GM18951 (cell line): ENCODE data around the gene TMEM181.
"Not testable (repeated sequence)": the region's sequence is repeated elsewhere in the genome, so short reads cannot be mapped to it uniquely, and the experiment has no call there.

Experiments
- POLR2A ChIP-seq: IDR thresholded peaks from 4 replicates; pipeline ENCODE4 v1.6.1; 2011; ENCODE audit warnings: mild to moderate bottlenecking; ENCODE audit not compliant: insufficient read length, insufficient read depth; ENCODE audit errors: extremely low read depth
- in situ Hi-C: fragments of 300-500 bp; cut with MboI; formaldehyde crosslinking; loops from one replicate; pipeline ENCODE4 v1.12.0; 2022; ENCODE audit warnings: low sequenced_read_pairs, mixed read lengths, inconsistent platforms; ENCODE audit not compliant: unreplicated experiment

Gene TMEM181

DNA sequence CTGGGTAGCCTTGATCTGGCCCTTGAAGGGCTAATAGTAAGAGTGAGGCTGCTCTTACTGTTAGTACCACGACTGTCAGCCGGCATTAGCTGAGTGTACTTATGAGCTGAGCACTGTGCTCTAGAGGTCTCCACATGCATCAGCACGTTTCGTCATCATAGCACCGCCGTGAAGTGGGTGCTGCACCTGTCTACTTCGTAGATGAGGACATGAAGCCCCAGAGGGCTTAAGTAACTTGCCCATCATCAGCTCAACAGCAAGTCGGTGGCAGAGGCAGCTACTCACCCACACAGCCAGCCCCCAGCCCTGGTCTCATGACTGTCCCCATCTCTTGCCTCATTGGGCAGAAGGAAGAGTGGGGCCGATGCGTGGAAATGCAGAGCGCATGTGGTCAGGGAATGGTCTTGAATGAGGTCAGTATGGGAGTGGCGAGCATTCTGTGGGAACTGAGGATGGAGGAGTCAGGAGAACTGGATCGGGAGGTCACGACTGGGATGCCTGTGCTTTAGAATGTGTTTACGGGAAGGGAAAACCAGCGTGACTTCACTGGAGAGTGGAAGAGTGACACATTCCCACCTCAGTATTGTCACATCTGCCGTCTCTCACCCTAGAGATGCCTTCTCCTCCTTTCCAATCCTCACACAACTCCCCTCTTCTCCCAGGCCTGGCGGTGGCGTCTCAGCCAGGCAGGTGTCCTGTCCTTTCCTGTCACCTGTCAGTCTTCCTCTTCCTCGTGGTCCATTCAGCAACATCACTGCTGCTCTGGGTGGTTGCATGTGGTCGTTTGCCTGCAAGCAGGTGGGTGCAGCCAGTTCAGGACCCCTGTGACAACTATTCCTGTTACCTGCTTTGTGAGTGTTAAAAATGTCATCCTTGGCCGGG, 95.9 kb downstream of the TMEM181 start:
- in situ Hi-C loops = no loop called here

DNA sequence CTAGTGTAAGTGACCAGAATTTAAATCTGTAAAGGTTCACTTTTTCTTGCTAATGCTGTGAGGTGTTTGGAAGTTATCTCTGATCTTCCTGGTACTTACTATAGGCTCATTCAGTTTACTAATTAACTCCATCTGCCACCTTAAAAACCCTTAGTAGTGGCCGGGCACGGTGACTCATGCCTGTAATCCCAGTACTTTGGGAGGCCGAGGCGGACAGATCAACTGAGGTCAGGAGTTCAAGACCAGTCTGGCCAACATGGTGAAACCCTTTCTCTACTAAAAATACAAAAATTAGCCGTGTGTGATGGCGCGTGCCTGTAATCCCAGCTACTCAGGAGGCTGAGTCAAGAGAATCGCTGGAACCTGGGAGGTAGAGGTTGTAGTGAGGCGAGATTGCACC, 97.1 kb downstream of the TMEM181 start:
- in situ Hi-C loops = not testable (repeated sequence)

More for the DNA sequence above, 95.9 kb downstream of the TMEM181 start:
- no peak for TF ChIP-seq POLR2A

DNA sequence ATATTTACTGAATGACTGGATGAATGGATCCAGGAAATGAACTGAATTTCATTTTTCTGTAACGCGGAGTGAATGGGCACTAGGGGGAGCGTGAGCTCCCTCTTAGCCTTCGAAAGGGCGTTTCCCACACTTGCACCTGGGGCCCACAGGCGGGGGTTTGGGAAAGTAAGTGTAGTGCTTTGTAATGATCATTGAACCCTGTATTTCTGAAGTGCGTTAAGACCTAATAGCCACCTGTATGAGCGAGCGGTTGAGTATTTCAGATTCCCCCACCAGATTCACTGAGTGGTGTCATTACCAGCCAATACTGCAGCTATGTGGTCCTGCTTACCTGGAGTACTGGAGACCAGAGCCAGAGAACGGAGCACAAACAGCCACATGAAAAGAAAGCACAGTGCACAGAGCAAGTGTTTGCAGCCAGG, 100.5 kb downstream of the TMEM181 start:
- in situ Hi-C loops = no loop called here

DNA sequence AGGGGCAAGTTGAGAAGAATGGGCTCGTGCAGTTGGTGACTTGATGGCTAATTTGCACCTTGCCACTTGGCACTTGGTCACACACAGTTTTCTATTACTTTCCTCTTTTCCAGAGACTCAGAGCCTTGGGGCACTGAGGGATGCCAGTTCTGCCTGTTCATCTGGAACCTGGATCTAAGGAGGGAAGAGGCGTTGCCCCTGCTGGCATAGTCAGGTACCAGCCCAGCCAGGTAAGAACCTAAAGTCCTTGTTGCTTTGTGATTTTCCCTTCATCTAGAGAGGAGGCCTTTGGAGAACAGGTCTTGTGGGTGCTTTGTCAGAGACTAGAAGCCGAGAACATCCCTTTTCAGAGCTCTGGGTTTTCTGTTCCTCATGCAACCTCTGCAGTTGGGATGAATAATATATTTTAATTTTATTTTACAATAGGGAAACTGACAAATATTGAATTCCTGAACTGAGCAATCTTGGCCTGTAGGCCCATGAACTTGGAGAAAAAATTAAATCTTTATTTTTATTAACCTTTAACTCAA, 101.3 kb downstream of the TMEM181 start:
- in situ Hi-C loops = no loop called here
- TF ChIP-seq POLR2A = no peak

More for the DNA sequence above, 100.5 kb downstream of the TMEM181 start:
- no peak for TF ChIP-seq POLR2A

DNA sequence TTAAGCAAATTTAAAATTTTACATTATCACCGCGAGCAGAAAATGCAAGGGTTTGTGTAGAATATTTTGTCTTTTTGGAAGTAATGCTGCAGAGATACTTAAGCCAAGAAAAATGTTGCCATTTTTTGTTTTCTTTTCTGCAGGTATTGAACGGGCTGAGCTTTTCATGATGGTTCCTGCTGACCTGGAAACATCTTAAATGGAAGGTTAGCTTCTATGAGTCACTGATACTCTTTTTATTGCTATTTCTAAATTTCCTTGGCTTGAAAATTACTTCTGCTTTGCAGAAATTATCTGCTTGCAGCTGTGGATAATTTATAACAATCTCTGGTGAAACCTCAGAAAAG, 102.7 kb downstream of the TMEM181 start:
- TF ChIP-seq POLR2A = no peak
- in situ Hi-C loops = no loop called here

DNA sequence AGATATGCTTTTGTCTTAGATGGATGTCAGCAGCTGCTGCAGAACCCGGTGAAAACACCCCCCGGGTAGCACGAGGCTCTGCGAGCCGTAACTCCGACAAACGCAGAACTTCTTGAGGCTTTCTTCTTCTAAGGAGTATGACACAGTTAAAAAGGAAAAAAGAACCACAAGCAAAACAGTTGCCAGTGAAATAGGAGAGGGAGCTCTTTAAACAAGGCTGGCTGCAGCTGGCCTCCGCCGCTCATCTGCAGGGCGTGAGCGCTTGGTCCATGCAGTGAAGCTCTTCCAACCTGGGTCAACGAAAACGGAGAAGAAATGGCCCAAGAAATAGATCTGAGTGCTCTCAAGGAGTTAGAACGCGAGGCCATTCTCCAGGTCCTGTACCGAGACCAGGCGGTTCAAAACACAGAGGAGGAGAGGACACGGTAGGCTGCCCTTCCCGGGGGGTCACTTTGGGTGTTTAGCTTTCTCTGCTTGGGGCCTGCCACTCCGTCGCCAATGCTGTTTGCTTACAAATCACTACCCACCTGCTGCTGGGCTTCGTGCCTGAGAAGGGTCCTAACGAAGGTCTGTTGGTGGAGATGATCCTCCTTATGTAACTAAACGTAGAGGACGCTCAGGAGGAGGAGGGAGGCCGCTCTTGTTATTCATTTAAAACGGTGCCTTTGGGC, 103.2 kb downstream of the TMEM181 start:
- no peak for TF ChIP-seq POLR2A
- in situ Hi-C loops = no loop called here

DNA sequence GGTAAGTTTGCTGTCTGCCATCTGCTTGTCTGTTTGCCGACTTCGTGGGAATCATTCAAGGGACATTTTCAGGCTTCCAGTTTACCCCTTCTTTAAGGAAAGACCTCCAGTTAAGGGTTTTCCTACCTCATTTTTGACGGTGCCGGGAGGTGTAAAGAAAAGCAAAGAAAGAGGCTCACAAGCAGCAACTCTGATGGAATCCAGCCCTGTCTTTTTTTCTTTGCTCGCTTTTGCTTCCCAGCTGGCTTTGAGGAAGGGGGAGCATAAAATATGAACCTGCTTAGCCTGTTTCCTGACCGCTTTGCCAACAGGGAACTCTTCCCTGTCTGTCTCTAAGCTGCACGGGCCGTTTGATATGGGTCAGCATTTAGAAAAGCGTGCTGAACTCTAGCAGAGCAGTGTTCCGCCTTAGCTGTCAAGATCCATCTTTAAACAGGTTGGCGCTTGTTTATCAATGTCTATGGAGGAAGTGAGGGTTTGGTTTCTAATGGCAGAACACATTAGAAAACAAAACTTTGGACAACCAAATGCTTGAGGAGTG, 103.8 kb downstream of the TMEM181 start:
- in situ Hi-C loops = no loop called here

DNA sequence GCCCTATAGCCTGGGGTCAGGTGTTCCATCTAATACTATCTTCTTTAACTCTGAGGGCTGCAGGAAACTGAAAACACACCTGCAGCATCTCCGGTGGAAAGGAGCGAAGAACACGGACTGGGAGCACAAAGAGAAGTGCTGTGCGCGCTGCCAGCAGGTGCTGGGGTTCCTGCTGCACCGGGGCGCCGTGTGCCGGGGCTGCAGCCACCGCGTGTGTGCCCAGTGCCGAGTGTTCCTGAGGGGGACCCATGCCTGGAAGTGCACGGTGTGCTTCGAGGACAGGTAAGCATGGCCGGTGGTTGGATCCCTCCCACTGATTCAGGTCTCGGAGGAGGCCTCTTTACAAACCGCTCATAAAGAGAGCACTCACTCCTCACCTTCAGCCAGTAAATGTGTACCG, 105.4 kb downstream of the TMEM181 start:
- in situ Hi-C loops = no loop called here
- TF ChIP-seq POLR2A = no peak

More for the DNA sequence above, 103.8 kb downstream of the TMEM181 start:
- TF ChIP-seq POLR2A = no peak

DNA sequence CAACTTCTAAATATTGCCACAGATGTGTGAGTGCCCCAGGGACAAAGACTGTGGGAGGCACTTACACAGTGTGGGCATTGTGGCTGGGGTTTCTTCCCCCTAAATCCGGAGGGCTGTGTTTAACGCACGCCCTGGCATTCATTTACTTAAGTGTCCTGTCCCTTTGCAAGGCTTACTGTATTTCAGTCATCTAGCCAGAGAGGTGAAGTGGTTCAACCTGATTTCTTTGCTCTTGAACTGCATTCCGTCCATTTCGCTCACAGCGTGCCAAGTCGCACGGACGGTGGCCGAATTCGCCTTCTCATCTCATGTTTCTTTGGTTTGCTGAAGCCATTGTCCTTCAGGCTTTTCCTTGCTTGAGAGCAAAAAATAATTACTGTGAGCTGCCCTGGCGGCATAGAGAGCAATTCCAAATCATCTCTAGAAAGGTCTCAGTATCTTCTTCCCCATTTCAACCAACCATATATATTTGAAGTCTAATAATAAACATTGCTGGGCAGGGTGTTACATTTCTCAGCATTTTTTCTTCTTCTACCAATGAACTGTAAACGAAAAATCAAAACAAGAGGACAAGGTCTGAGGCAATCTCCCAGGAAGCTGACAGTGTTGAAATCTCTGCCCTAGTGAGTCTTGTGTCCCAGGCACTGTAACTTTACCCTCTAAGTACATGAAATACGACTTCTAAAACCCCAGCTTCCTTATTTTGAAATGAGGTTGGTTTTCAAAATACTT, 106.9 kb downstream of the TMEM181 start:
- in situ Hi-C loops = no loop called here
- no peak for TF ChIP-seq POLR2A

DNA sequence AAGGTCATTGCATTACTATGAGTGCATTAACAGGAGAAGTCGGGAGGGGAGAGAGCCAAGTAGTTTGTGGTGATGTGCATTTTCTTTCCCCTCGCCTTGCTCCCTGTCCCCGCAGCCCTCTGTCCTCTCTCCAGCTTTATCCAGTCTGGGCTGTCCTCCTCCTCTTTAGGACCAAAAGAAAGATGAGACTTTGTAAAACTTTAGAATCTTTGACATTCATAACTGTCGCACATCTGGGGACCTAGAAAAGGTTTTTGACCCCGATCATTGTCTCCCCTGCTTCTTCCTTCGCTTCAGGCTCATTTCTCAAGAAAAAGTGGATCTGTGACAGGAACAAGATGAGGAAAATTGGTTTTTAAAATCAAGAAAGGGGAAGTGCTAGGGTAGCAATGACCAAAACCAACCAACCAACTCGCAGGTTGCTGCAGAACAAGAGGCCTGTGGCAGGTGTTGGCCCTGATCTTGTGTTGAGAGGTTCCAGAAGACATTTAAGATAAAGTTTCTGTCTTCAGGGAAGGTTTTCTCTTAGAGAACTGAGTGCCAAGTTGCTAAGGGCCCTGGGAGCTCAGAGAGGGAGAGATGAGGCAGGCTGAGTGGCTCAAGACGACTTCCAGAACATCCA, 107.6 kb downstream of the TMEM181 start:
- no peak for TF ChIP-seq POLR2A
- in situ Hi-C loops = no loop called here

DNA sequence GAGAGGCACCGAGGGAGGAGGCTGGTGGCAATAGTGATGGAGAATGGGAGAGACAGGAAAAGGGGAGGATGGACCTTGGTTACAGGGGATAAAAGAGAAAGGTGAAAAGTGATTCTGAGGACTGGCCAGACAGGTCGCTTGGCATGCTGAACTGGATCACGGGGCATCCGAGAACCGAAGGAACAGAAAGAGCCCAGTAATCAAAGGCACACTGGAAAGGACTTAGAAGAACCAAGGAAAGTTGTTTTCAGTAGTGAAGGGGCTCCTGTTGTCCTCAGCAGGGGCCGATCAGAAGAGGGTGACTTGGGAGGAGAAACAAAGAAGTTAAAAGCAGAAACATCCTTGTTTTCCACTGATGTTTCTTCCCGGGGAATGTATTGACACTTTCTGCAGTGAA, 108.8 kb downstream of the TMEM181 start:
- TF ChIP-seq POLR2A = no peak
- in situ Hi-C loops = no loop called here

DNA sequence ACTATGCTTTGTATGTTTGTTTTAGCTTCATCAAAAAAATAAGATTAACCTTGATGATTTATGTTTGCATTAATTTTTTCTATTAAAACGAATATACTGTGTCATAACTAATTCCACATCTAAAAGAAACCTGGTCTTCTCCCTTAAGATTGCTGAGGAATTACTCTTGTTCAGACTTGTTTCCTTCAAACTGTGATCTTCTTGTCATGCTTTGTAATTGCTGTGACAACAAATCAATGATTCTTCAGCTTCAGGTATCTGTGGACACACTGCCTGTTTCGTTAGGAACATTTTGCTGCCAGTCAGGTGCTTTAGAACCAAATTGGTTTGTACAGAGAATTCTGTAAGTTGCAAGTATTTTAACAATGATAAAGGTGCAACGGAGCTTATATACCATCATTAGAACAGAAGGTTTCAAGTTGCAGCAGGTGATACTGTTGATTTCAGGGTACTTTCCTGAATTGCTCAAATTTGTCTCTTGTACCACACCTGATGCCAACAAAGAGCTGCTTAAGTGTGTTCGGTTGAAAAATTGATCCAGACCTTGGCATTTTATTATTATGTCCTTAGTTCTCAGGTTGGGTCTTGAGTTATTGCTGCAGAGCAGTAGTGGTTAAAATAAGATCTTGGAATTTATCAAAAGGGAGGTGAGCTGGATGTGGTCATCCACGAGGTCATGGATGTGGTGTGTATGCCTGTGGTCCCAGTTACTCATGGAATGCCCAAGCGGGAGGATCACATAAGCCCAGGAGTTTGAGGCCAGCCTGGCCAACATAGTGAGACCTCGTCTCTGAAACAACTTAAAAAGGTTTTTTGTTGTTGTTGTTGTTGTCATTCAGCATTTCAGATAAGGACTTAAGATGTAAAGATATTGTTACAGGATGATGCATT, 109.5 kb downstream of the TMEM181 start:
- TF ChIP-seq POLR2A = no peak
- in situ Hi-C loops = no loop called here

DNA sequence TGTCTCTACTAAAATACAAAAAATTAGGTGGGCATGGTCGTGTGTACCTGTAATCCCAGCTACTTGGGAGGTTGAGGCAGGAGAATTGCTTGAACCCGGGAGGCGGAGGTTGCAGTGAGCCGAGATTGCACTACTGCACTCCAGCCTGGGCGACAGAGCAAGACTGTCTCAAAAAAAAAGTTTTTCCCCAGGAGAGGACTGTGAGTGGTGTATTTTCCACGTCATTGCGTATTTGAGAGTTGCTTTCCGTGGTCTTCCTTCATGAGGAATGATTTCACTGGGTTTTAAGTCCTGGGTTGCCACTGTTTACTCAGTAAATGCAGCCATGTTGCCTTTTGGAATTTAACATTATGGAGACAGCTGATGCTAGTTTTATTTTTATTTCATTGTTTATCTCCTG, 112.2 kb downstream of the TMEM181 start:
- in situ Hi-C loops = not testable (repeated sequence)
